Left ventricle myocardium superior (tissue), 1 donor: ENCODE results near the gene ITGA1. TPM values are rescaled to one million over a fixed set of nuclear protein-coding genes. Genes with fewer than 3 reads are reported as not detected.

Experiments used
- ATAC-seq: fragments of 200-7000 bp; cut with Tn5 transposase; one replicate; pipeline ENCODE4 v1.9.1; 2020; ENCODE audit warnings: mild to moderate bottlenecking, moderate library complexity
- DNase-seq: peaks from one replicate; pipeline ENCODE4 v3.0.0-alpha.2; 2020
- intact Hi-C: fragments of 100-400 bp; cut with micrococcal nuclease; formaldehyde crosslinking; loops from one replicate; pipeline ENCODE4 v1.11.0; 2022
- total RNA-seq: library from RNA; stranded (reverse); fragmentation: NEBNext Ultra II Directional; extraction: Animal tissue kit (Norgen Biotek cat#: 25700); gene quantifications from one replicate; pipeline ENCODE4 v1.2.1, GENCODE V29; 2021
- donor health status: DM: no; HTN: yes; CAD: no; lungs with severe emphysema.

Gene ITGA1
- total RNA-seq, 1 donor from 2014 or later: 29.2 TPM

DNA sequence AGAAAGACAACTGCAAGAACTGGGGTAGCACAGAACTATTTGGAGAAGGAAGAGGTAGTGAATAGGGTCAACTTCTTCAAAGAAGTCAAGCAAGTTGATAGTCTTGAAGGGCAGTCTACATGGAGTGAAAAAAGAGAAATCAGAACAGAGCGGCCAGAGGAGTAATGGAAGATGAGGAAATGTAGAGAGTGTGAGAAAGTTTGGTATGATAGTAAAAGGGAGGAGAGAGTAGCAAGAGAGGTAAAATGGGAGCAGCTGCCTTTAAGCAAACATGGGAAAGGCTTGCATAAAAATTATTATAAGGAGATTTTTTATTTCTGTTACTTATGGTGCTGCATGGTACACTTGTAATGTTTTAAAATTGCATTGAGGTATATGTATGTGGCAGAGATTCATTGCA is 208.2 kb downstream of the ITGA1 start:
- no peak for DNase-seq
- no peak for ATAC-seq
- intact Hi-C loops: no loop called here

DNA sequence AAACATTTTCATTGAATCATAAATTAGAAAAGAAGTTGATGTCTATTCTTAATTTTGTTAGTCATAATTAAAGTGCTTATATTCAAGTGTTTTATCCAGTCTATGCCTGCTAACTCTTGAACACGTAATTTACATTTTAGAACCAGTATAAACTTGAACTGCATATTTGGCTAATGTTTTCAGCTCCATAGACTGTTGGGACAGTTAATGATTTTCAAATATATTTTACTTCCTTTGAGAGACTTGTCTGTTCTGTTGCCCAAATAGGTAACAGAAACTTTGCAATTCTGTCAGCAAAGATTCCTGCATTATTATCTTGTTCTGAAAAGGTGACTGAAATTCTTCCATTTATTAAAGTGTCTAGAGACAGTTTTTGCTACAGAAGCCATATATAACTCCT is 209.3 kb downstream of the ITGA1 start:
- DNase-seq (no peak), ATAC-seq (no peak)
- intact Hi-C loops: no loop called here

DNA sequence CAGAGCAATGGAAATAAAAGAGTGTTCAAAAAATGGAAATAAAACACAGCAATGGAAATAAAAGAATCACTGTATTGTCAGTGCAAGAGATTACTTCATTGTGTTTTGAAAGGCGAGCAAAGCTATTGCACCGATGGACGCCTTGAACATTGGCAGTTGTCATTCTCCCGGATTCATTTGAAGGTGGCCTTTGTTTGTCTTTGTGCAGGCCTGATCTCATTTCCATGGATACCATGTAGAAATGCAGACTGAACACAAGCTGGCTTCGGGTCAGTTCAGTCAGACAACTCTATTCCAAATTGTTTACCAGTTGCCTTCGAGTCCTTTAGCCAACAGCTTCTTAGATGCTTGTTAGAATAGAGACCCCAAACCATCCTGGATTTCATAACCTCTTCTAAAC is 209.7 kb downstream of the ITGA1 start:
- intact Hi-C loops: no loop called here
- DNase-seq (no peak), ATAC-seq (no peak)

DNA sequence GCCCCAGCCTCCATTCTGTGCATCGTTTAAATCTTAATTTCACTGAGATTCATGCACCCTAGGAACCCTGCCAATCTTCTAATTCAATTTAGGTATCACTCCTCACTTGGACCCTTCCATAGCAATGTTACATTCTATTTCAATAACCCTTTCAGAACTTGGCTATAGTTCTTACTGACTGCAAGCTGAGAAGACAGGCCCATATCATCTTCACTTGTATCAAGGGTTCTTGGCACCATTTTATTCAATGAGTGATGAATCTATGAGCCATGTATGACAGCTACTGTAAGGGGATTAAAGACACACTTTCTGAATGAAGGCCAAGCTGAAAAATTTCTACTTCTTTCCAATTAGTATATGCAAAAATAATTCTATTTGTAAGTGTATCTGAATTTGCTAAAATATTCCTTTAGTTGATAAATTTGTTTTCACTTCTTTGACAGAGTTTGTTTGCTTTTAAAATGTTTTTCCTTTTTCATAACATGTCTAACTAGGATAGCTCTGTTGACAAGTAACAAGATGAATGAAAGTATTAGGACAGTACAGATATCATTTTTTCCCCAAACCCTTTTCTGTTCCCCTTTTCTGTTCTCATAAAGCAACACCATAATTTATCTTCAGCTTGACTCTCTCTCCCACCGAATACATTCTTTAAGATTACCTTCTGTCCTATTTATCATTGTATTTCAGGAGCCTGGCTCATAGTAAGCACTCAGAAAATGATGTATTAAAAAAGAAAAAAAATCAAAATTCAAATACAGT is 211.0 kb downstream of the ITGA1 start:
- DNase-seq: no peak
- ATAC-seq: no peak
- intact Hi-C loops: no loop called here

DNA sequence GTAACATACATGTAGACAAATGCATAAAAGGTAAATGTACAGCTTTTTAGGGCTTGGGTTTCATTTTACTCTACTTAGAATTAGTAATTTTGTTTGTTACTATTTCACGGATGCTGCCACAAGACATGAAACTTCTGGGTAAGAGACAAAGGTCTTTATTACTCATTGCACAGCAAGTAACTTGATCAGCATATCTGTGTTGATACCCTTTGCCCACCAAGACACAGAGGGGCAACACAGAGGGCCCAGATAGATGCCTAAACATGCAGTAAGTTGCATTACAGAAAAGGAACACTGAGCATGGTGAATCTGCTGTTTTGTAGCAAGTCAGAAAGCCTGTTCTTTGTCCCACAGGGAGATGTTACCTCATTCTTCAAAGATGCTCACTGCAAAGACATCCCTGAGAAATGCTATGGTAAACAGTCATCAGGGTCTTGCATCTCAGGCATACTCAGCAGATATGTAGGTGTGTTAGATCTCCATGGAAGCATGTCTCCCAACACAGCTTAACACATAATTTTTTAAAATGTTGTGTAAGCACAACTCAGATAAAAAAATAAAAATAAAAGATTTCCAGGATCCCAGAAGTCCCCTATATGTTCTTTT is 211.7 kb downstream of the ITGA1 start:
- intact Hi-C loops: no loop called here
- no peak for DNase-seq
- no peak for ATAC-seq

DNA sequence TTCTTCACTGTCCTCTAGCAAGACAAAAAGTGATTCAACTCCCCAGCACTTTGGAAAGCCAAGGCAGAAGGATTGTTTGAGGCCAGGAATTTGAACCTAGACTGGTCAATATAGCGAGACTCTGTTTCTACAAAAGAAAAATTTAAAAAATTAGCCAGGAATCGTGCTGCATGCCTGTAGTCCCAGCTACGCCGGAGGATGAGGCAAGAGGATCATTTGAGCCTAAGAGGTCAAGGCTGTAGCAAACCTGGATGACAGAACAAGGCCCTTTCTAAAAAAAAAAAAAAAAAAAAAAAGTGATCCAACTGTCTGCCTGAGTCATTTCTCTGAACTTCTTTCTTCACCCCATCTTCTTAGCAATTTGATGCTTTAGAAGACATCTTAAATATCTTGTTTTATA is 213.8 kb downstream of the ITGA1 start:
- intact Hi-C loops: no loop called here
- DNase-seq (no peak), ATAC-seq (no peak)

DNA sequence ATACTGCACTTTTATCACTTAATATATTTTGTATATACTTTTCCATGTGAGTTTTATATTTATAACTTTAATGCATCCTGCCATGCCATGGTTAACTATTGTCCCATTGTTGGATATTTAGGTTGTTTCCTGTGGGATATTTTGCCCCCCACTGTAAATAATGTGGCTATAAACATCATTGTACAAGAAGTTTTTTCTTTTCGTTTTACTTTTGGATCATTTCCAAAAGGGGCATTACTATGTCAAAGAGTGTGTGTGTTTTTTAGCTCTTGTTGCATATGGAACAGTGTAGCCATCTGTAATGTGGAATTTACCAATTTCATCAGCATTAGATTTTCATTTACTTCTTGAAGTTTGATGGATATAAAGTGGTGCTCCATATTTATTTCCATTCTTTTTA is 214.8 kb downstream of the ITGA1 start:
- DNase-seq (no peak), ATAC-seq (no peak)
- intact Hi-C loops: no loop called here

DNA sequence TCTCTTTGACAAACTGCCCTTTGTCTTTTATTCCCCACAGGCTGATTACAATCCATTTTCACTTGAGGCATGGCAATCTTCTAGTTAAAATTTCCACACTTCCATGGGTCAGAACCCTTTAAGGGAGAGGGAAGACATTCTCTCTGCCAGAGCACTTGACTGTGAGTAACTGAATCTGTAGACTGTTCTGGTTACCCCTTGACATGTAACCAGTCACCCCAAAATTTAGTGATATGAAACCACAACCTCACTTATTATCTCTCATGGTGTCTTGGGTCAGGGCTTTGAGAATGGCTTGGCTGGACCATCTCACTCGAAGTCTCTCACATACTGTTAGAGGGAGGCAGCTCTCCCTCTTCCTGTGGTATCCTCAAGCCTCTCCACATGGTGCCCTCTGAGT is 215.4 kb downstream of the ITGA1 start:
- no peak for DNase-seq
- intact Hi-C loops: no loop called here
- ATAC-seq: no peak

DNA sequence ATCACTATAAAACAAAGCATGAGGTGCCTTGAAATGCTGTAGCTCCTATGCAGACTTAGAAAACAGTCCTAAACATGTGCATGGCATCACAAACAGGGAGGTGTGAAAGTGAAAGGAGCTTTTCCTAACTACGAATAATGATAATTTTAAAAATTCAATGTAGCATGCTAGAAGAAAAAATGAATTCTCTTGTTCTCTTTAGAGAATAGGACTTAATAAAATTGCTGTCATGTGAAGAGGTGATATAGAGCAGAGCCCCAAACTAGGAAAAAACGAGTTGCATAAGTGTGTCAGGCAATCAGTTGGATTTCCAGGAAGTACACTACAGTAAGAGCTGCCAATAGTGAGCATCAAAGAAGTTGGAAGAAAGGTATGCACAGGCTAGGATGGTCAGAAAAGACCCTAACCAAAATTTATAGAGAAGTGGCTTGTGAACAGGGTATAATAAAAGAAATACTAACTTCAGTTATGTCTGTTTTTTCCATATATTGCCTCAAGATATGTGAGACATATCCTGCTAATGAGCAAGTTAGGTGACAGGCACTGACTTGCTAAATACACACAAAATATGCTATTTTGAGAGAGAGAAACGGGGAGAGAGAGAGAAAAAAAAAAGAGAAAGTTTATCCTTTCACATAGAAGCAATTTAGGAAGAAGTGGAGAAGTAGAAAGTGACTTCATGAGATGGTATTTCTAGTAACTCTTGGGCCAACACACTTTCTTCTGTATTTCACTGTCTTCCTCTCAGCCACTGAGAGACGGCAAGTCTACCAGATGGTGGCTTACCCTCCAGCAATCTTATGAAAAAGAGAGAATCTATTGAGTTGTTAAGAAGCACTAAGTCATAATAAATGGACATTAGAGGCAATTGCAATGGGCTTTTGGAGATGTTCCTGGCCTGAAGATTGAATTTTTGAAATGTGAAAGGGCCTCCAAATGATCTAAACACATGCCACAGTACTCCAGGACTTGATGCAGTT is 219.5 kb downstream of the ITGA1 start:
- intact Hi-C loops: no loop called here
- no peak for DNase-seq
- no peak for ATAC-seq

DNA sequence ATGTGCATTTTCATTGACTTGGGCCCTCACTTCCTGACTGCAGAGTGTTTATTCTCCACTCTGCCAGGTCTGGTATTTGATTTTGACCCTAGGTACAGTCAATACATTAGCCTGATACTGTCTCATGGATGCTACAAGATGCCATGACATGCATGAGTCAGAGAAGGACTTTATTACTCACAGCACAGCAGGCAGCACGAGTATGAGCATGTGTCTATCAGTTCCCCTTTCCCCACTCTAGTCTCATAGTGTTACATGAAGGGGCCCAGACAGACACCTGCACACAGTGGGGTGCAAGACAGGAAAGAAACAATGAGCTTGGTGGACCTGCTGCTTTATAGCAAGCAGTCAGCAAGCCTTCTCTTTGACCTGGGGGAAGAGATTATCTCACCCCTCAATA is 221.0 kb downstream of the ITGA1 start:
- ATAC-seq: no peak
- intact Hi-C loops: no loop called here
- DNase-seq: no peak

Other genes with a start within 250 kb of the ITGA1 start
- 22.5 TPM for gene PELO, start within 50 bp of the ITGA1 start, total RNA-seq
- 0.69 TPM for gene ITGA2, start 201.4 kb downstream of the ITGA1 start, total RNA-seq